Activated CD8-positive, alpha-beta T cell treated with anti-CD3 and anti-CD28 coated beads for 36 hours (primary cell): Measurements from ENCODE around the gene PVALEF. TPM values are rescaled to one million over a fixed set of nuclear protein-coding genes. Genes with fewer than 3 reads are reported as not detected.

ENCODE experiments used
- ATAC-seq: fragments of 200-7000 bp; cut with Tn5 transposase; one replicate; pipeline ENCODE4 v1.10.0; 2021; ENCODE audit warnings: mild to moderate bottlenecking, moderate library complexity
- CTCF ChIA-PET: fragments of 350-600 bp; sonication (Branson Sonifier 250); formaldehyde crosslinking; loops from one replicate; lab custom pipeline; 2021; ENCODE audit warnings: antibody characterized with exemption; lab: Charles Lee
- POLR2A ChIA-PET: fragments of 350-600 bp; sonication (Branson Sonifier 250); formaldehyde crosslinking; loops from one replicate; lab custom pipeline; 2021; ENCODE audit warnings: antibody characterized with exemption; lab: Charles Lee
- DNase-seq: peaks from one replicate; pipeline ENCODE4 v3.0.0-alpha.2; 2020
- H3K27ac Mint-ChIP-seq: one replicate; pipeline ENCODE4 v1.8.0; 2021; ENCODE audit warnings: mild to moderate bottlenecking, mixed read lengths
- H3K27me3 Mint-ChIP-seq: one replicate; pipeline ENCODE4 v1.8.0; 2021; ENCODE audit warnings: mixed read lengths
- H3K36me3 Mint-ChIP-seq: one replicate; pipeline ENCODE4 v1.8.0; 2021; ENCODE audit warnings: low read depth, mixed read lengths
- H3K4me1 Mint-ChIP-seq: one replicate; pipeline ENCODE4 v1.8.0; 2021; ENCODE audit warnings: low read depth, mixed read lengths
- H3K4me3 Mint-ChIP-seq: one replicate; pipeline ENCODE4 v1.8.0; 2021; ENCODE audit warnings: mild to moderate bottlenecking, moderate library complexity, mixed read lengths
- H3K9me3 Mint-ChIP-seq: one replicate; pipeline ENCODE4 v1.8.0; 2021; ENCODE audit warnings: mixed read lengths
- intact Hi-C: fragments of 100-400 bp; cut with micrococcal nuclease; formaldehyde crosslinking; loops from one replicate; pipeline ENCODE4 v1.10.0; 2022
- total RNA-seq, 2 experiments: library from RNA; stranded (reverse); gene quantifications; one replicate each; pipeline ENCODE4 v1.2.3, GENCODE V29; 2021
- TF ChIP-seq, protein P1 (sequence below): fragments of 200-600 bp; IDR thresholded peaks from one replicate; pipeline ENCODE4 v1.8.0; 2022; ENCODE audit warnings: antibody characterized with exemption, mild to moderate bottlenecking

PVALEF gene
- total RNA-seq, 2 experiments from 2014 or later = not detected

- ChIA-PET CTCF (no interaction called here), POLR2A (no interaction called here)
- Mint-ChIP-seq H3K27me3 (peaks cover 2% of the 10 kb centered on the region), H3K4me3 (no peak overlapping the region), H3K27ac (no peak overlapping the region), H3K36me3 (no peaks in the 10 kb centered on the region), H3K4me1 (no peaks in the 10 kb centered on the region), H3K9me3 (peaks cover 17% of the 10 kb centered on the region)
- intact Hi-C loops = loop anchor here (5.0 kb wide), 1 partner anchor 102 kb away; no protein-coding TSS in a partner anchor
- TF ChIP-seq, protein P1, sequence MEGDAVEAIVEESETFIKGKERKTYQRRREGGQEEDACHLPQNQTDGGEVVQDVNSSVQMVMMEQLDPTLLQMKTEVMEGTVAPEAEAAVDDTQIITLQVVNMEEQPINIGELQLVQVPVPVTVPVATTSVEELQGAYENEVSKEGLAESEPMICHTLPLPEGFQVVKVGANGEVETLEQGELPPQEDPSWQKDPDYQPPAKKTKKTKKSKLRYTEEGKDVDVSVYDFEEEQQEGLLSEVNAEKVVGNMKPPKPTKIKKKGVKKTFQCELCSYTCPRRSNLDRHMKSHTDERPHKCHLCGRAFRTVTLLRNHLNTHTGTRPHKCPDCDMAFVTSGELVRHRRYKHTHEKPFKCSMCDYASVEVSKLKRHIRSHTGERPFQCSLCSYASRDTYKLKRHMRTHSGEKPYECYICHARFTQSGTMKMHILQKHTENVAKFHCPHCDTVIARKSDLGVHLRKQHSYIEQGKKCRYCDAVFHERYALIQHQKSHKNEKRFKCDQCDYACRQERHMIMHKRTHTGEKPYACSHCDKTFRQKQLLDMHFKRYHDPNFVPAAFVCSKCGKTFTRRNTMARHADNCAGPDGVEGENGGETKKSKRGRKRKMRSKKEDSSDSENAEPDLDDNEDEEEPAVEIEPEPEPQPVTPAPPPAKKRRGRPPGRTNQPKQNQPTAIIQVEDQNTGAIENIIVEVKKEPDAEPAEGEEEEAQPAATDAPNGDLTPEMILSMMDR = no peak
- ATAC-seq = no peak
- no peak for DNase-seq
These were observed 25.3 kb upstream of the PVALEF start for GRCh38 chr17:81140018-81140417.

DNA sequence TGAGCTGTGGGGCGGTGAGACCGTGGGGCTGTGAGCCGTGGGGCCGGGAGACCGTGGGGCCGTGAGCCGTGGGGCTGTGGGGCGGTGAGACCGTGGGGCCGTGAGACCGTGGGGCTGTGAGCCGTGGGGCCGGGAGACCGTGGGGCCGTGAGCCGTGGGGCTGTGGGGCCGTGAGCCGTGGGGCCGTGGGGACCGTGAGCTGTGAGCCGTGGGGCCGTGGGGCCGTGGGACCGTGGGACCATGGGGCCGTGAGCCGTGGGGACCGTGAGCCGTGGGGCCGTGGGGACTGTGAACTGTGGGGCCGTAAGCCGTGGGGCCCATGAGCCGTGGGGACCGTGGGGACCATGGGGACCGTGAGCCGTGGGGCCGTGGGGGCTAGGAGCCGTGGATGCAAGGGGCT is 24.6 kb upstream of the PVALEF start:
- no peak overlapping the region for H3K4me3 Mint-ChIP-seq
- intact Hi-C loops = loop anchor here (5.0 kb wide), 1 partner anchor 102 kb away; no protein-coding TSS in a partner anchor
- CTCF ChIA-PET = interaction anchor here (5.0 kb wide), 1 partner anchor 100 kb away, joined by 30 read pairs; the partner anchor contains the start of genes NDUFAF8 and TEPSIN

GRCh38 chr17:81142301-81143199 is 22.8 kb upstream of the PVALEF start:
- ChIA-PET POLR2A (no interaction called here), CTCF (interaction anchor here (0.9 to 5.0 kb wide), 7 partner anchors 56 to 342 kb away, joined by 3 to 30 read pairs (median 4); partner anchors contain the start of genes NDUFAF8 and TEPSIN)
- Mint-ChIP-seq H3K27ac (no peak overlapping the region), H3K4me1 (no peaks in the 10 kb centered on the region), H3K4me3 (no peak overlapping the region), H3K36me3 (no peaks in the 10 kb centered on the region), H3K27me3 (peaks cover 2% of the 10 kb centered on the region), H3K9me3 (peaks cover 15% of the 10 kb centered on the region)
- DNase-seq (peak; percentile 82), ATAC-seq (peak; percentile 91)
- intact Hi-C loops = loop anchor here (5.0 kb wide), 1 partner anchor 100 kb away; no protein-coding TSS in a partner anchor
- TF ChIP-seq, protein P1 = peak; percentile 44

More for the DNA sequence above, 24.6 kb upstream of the PVALEF start:
- TF ChIP-seq, protein P1 = no peak
- H3K36me3 Mint-ChIP-seq = no peaks in the 10 kb centered on the region
- POLR2A ChIA-PET = no interaction called here
- H3K4me1 Mint-ChIP-seq = no peaks in the 10 kb centered on the region
- ATAC-seq = no peak
- H3K9me3 Mint-ChIP-seq = peaks cover 17% of the 10 kb centered on the region
- no peak for DNase-seq
- H3K27ac Mint-ChIP-seq = no peak overlapping the region
- H3K27me3 Mint-ChIP-seq = peaks cover 2% of the 10 kb centered on the region

GRCh38 chr17:81143200-81143527 is 22.1 kb upstream of the PVALEF start:
- Mint-ChIP-seq H3K4me3 (no peak overlapping the region), H3K27ac (no peak overlapping the region)

More at GRCh38 chr17:81143200-81143527, 22.1 kb upstream of the PVALEF start:
- ChIA-PET POLR2A (no interaction called here), CTCF (interaction anchor here (0.9 to 5.0 kb wide), 5 partner anchors 55 to 341 kb away, joined by 3 to 30 read pairs (median 3); partner anchors contain the start of genes NDUFAF8 and TEPSIN)
- Mint-ChIP-seq H3K9me3 (peaks cover 9% of the 10 kb centered on the region), H3K36me3 (no peaks in the 10 kb centered on the region), H3K27me3 (peaks cover 2% of the 10 kb centered on the region), H3K4me1 (no peaks in the 10 kb centered on the region)
- no peak for ATAC-seq
- no peak for DNase-seq
- TF ChIP-seq, protein P1 = no peak
- intact Hi-C loops = loop anchor here (5.0 kb wide), 1 partner anchor 99 kb away; no protein-coding TSS in a partner anchor
